PC-3 (cell line): ENCODE data around the gene NPAS2. TPM values are rescaled to one million over a fixed set of nuclear protein-coding genes. Genes with fewer than 3 reads are reported as not detected.

ENCODE experiments used
- ATAC-seq: fragments of 200-7000 bp; cut with Tn5 transposase; 2 replicates; pipeline ENCODE4 v1.9.1; 2020; ENCODE audit warnings: mild to moderate bottlenecking, moderate library complexity
- BruUV-seq: library from RNA; stranded (reverse); fragments of 400-500 nt; replicated peaks from 2 replicates; lab custom pipeline; 2021; lab: Mats Ljungman, UMichigan
- CTCF ChIA-PET: fragments of 300-600 bp; sonication (Branson Sonifier 250); formaldehyde crosslinking; loops from one replicate; lab custom pipeline; 2022; ENCODE audit warnings: antibody characterized with exemption; lab: Charles Lee
- POLR2A ChIA-PET: fragments of 300-600 bp; sonication (Branson Sonifier 250); formaldehyde crosslinking; loops from one replicate; lab custom pipeline; 2022; ENCODE audit warnings: antibody characterized with exemption; ENCODE audit not compliant: unreplicated experiment; lab: Charles Lee
- DNase-seq: peaks from one replicate; pipeline ENCODE4 v3.0.0-alpha.2; 2015
- H2AFZ ChIP-seq: fragments of 300-600 bp; sonication (generic); 2 replicates; pipeline ENCODE4 v1.6.0; 2016; ENCODE audit warnings: antibody characterized with exemption, low read length
- H3F3A ChIP-seq: fragments of 300-600 bp; sonication (generic); one replicate; pipeline ENCODE4 v1.6.0; 2017; ENCODE audit warnings: antibody characterized with exemption, low read length, control low read depth, mild to moderate bottlenecking; ENCODE audit not compliant: unreplicated experiment
- H3K27ac ChIP-seq: fragments of 300-600 bp; sonication (generic); 2 replicates; pipeline ENCODE4 v1.5.1; 2016; ENCODE audit warnings: mild to moderate bottlenecking, low read length
- H3K27me3 ChIP-seq: fragments of 300-600 bp; sonication (generic); 2 replicates; pipeline ENCODE4 v1.6.1; 2016; ENCODE audit warnings: low read length, mixed read lengths
- H3K36me3 ChIP-seq: fragments of 300-600 bp; sonication (generic); 2 replicates; pipeline ENCODE4 v1.6.1; 2016; ENCODE audit warnings: low read depth, mixed run types, low read length, mixed read lengths
- H3K4me1 ChIP-seq: fragments of 300-600 bp; sonication (generic); 2 replicates; pipeline ENCODE4 v1.5.1; 2016; ENCODE audit warnings: low read length; ENCODE audit not compliant: insufficient read depth
- H3K4me2 ChIP-seq: fragments of 300-600 bp; sonication (generic); 2 replicates; pipeline ENCODE4 v1.6.0; 2016; ENCODE audit warnings: low read length
- H3K4me3 ChIP-seq: fragments of 300-600 bp; sonication (generic); 2 replicates; pipeline ENCODE4 v1.5.1; 2016; ENCODE audit warnings: mild to moderate bottlenecking, low read length, mixed read lengths
- H3K79me2 ChIP-seq: fragments of 300-600 bp; sonication (generic); 2 replicates; pipeline ENCODE4 v1.6.1; 2017; ENCODE audit warnings: low read length, mixed read lengths
- H3K9ac ChIP-seq: fragments of 300-600 bp; sonication (generic); 2 replicates; pipeline ENCODE4 v1.6.0; 2016; ENCODE audit warnings: mild to moderate bottlenecking, low read length
- H3K9me2 ChIP-seq: fragments of 300-600 bp; sonication (generic); replicated peaks from 2 replicates; pipeline ENCODE4 v1.6.1; 2016; ENCODE audit warnings: mixed run types, low read length, mixed read lengths
- H3K9me3 ChIP-seq: fragments of 300-600 bp; sonication (generic); 2 replicates; pipeline ENCODE4 v1.6.1; 2016; ENCODE audit warnings: low read length, mixed read lengths
- H4K20me1 ChIP-seq: fragments of 300-600 bp; sonication (generic); 2 replicates; pipeline ENCODE4 v1.6.1; 2016; ENCODE audit warnings: low read length, mixed read lengths
- CTCF ChIP-seq: fragments of 300-600 bp; sonication (generic); conservative IDR thresholded peaks from 2 replicates; pipeline ENCODE4 v1.5.1; 2017; ENCODE audit warnings: antibody characterized with exemption, low read depth, mild to moderate bottlenecking, low read length
- EZH2 ChIP-seq: fragments of 300-600 bp; sonication (generic); IDR thresholded peaks from one replicate; pipeline ENCODE4 v1.6.1; 2017; ENCODE audit warnings: antibody characterized with exemption, mild to moderate bottlenecking, low read length; ENCODE audit not compliant: unreplicated experiment
- EZH2phosphoT487 ChIP-seq: fragments of 300-600 bp; sonication (generic); IDR thresholded peaks from 2 replicates; pipeline ENCODE4 v1.6.1; 2018; ENCODE audit warnings: mild to moderate bottlenecking, antibody characterized with exemption, low read length, borderline replicate concordance
- intact Hi-C: fragments of 100-400 bp; cut with micrococcal nuclease; formaldehyde crosslinking; loops from 2 replicates; pipeline ENCODE4 v1.9.0; 2023
- total RNA-seq: library from RNA; depleted of rRNA; stranded (reverse); fragments of >200 nt; gene quantifications from 2 replicates; pipeline ENCODE4 v1.2.3, GENCODE V29; 2014

NPAS2 gene
- total RNA-seq, 1 experiment from 2014 or later = 55.4 TPM

- Histone ChIP-seq H3K27me3 (no peaks in the 10 kb centered on the region), H3K9ac (no peak overlapping the region), H3K36me3 (peaks cover 31% of the 10 kb centered on the region; the same call in 1 of the 2 replicates), H3F3A (no peaks in the 10 kb centered on the region), H3K4me2 (no peak overlapping the region), H3K9me2 (no peaks in the 10 kb centered on the region), H3K4me1 (peaks cover 2% of the 10 kb centered on the region; the same call in 1 of the 2 replicates), H2AFZ (no peak overlapping the region), H3K27ac (no peak overlapping the region), H3K9me3 (no peaks in the 10 kb centered on the region), H3K79me2 (no peaks in the 10 kb centered on the region), H3K4me3 (no peak overlapping the region), H4K20me1 (no peaks in the 10 kb centered on the region)
- POLR2A ChIA-PET = no interaction called here
- no TSS peak for BruUV-seq
- DNase-seq (no peak), ATAC-seq (no peak)
- intact Hi-C loops = no loop called here
- TF ChIP-seq EZH2phosphoT487 = no peak
- CTCF ChIA-PET = no interaction called here
These were observed 144.8 kb downstream of the NPAS2 start for GRCh38 chr2:100964681-100965169.

- ATAC-seq (no peak), DNase-seq (no peak)
- H3K9me3 ChIP-seq = no peaks in the 10 kb centered on the region
- POLR2A ChIA-PET = no interaction called here
- no peaks in the 10 kb centered on the region for H3K27me3 ChIP-seq
- no peak overlapping the region for H3K4me3 ChIP-seq
- H3F3A ChIP-seq = no peaks in the 10 kb centered on the region
- no peaks in the 10 kb centered on the region for H3K9me2 ChIP-seq
- no peak overlapping the region for H2AFZ ChIP-seq
- CTCF ChIA-PET = no interaction called here
- no TSS peak for BruUV-seq
- intact Hi-C loops = no loop called here
- TF ChIP-seq CTCF (no peak), EZH2phosphoT487 (no peak), EZH2 (no peak)
- H3K9ac ChIP-seq = no peak overlapping the region
- no peaks in the 10 kb centered on the region for H4K20me1 ChIP-seq
- no peak overlapping the region for H3K4me2 ChIP-seq
- peaks cover 35% of the 10 kb centered on the region; the same call in 1 of the 2 replicates for H3K36me3 ChIP-seq
- no peaks in the 10 kb centered on the region for H3K4me1 ChIP-seq
- H3K79me2 ChIP-seq = no peaks in the 10 kb centered on the region
- no peak overlapping the region for H3K27ac ChIP-seq
These were observed 145.7 kb downstream of the NPAS2 start for GRCh38 chr2:100965596-100965995.

DNA sequence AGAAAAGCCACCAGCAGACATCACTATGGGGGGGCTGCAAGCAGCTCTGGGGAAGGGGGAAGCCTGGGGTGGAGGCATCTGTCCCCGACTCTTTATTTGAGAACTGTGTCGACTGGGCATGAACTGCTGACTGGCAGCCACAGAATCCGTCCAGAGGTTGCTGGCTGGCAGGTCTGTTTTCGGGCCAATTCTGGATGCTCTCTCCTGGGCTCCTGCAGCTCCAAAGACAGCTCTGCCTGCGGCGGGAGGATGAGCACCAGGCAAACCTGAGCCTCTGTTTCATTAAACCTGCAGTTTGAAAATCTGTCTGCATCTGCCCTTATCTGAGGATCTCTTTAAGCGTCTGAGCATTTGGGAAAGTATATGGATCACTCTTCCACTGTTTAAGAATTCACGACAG lies 147.8 kb downstream of the NPAS2 start:
- no peaks in the 10 kb centered on the region for H3K4me1 ChIP-seq
- no peaks in the 10 kb centered on the region for H3K27me3 ChIP-seq
- H3F3A ChIP-seq = no peaks in the 10 kb centered on the region
- ChIA-PET CTCF (no interaction called here), POLR2A (no interaction called here)
- H3K4me3 ChIP-seq = no peak overlapping the region
- H2AFZ ChIP-seq = no peak overlapping the region
- no peak for DNase-seq
- no peak for ATAC-seq
- no peak for TF ChIP-seq CTCF
- TF ChIP-seq EZH2 = no peak
- no peak for TF ChIP-seq EZH2phosphoT487
- peaks cover 47% of the 10 kb centered on the region for H3K36me3 ChIP-seq
- no peaks in the 10 kb centered on the region for H3K9me2 ChIP-seq
- H4K20me1 ChIP-seq = no peaks in the 10 kb centered on the region
- H3K9ac ChIP-seq = no peak overlapping the region
- no peak overlapping the region for H3K4me2 ChIP-seq
- no peaks in the 10 kb centered on the region for H3K9me3 ChIP-seq
- intact Hi-C loops = no loop called here
- H3K79me2 ChIP-seq = no peaks in the 10 kb centered on the region
- H3K27ac ChIP-seq = no peak overlapping the region
- no TSS peak for BruUV-seq
